GM23248 (cell line): ENCODE results near the gene UBC.

ENCODE experiments used
- EZH2 ChIP-seq: fragments of 200-600 bp; sonication (generic); IDR thresholded peaks from 2 replicates; pipeline ENCODE4 v1.6.1; 2018; ENCODE audit warnings: antibody characterized with exemption, mild to moderate bottlenecking; ENCODE audit not compliant: insufficient read depth, poor library complexity, severe bottlenecking
- EZH2phosphoT487 ChIP-seq: fragments of 200-600 bp; sonication (generic); IDR thresholded peaks from 2 replicates; pipeline ENCODE4 v1.6.1; 2018; ENCODE audit warnings: antibody characterized with exemption, moderate library complexity, mild to moderate bottlenecking, low read depth; ENCODE audit not compliant: insufficient read depth

- no peak for TF ChIP-seq EZH2
- no peak for TF ChIP-seq EZH2phosphoT487
These were observed 16.1 kb downstream of the UBC start for GRCh38 chr12:124898200-124898922.
